LNCaP clone FGC (cell line): ENCODE measurements around the gene CCDC85B.

Experiments used
- DNase-seq: peaks from one replicate; pipeline ENCODE4 v3.0.0-alpha.2; 2011; ENCODE audit warnings: low read depth
- H3K4me3 ChIP-seq: 2 replicates; pipeline ENCODE4 v1.5.1; 2011; ENCODE audit warnings: mild to moderate bottlenecking, low read depth, low read length, control low read depth
- TF ChIP-seq, protein P1 (sequence below): IDR thresholded peaks from 2 replicates; pipeline ENCODE4 v1.5.1; 2012; ENCODE audit warnings: mild to moderate bottlenecking; ENCODE audit not compliant: control insufficient read depth, insufficient read depth; ENCODE audit errors: extremely low read depth

The CCDC85B gene

DNA sequence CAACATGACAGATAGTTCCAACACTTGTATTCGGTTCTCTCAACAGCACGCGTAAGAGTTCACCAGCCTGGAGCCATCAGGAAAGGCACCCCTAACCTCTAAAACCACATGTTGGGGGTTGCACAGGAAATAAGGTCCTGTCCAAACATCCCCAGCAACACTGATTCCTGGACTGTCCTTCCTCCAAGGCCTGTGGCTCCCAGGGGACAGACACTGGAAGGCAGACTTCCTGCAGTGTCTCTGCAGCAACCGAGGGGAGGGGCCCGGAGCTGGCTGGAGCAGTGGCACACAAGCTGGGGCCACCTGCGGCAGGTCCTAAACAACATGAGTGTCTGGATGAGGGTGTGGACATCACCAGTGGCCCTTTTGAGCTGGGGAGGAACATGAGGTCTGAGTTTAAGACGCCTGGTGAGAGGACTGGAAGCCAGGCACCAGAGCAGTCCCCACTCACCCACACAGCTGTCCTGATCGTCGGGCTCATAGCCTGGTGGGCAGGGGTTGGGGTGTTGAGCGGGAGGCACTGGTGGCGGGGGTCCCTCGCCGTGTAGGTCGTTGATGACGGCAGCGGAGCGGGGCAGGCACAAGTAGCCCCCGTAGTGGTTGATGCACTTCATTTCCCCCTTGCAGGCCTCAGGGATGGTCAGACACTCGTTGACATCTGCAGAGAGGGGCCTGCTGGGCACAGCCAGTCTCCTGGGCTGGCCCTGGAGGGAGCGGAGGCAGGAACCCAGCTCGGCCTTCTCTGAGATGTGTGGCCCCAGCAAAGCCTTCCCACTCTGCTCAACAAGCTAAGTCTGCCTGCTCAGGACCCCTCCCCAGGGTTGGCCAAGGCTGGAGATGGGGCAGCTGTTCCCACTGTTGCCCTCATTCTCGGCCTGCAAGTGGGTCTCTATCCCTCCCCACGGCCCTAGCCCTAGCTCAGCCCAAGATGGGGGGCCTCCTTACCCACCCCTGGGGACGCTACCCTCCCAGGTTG, 19.5 kb upstream of the CCDC85B start:
- no peak for DNase-seq
- TF ChIP-seq, protein P1, sequence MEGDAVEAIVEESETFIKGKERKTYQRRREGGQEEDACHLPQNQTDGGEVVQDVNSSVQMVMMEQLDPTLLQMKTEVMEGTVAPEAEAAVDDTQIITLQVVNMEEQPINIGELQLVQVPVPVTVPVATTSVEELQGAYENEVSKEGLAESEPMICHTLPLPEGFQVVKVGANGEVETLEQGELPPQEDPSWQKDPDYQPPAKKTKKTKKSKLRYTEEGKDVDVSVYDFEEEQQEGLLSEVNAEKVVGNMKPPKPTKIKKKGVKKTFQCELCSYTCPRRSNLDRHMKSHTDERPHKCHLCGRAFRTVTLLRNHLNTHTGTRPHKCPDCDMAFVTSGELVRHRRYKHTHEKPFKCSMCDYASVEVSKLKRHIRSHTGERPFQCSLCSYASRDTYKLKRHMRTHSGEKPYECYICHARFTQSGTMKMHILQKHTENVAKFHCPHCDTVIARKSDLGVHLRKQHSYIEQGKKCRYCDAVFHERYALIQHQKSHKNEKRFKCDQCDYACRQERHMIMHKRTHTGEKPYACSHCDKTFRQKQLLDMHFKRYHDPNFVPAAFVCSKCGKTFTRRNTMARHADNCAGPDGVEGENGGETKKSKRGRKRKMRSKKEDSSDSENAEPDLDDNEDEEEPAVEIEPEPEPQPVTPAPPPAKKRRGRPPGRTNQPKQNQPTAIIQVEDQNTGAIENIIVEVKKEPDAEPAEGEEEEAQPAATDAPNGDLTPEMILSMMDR, result no peak
- no peak overlapping the region for H3K4me3 ChIP-seq

DNA sequence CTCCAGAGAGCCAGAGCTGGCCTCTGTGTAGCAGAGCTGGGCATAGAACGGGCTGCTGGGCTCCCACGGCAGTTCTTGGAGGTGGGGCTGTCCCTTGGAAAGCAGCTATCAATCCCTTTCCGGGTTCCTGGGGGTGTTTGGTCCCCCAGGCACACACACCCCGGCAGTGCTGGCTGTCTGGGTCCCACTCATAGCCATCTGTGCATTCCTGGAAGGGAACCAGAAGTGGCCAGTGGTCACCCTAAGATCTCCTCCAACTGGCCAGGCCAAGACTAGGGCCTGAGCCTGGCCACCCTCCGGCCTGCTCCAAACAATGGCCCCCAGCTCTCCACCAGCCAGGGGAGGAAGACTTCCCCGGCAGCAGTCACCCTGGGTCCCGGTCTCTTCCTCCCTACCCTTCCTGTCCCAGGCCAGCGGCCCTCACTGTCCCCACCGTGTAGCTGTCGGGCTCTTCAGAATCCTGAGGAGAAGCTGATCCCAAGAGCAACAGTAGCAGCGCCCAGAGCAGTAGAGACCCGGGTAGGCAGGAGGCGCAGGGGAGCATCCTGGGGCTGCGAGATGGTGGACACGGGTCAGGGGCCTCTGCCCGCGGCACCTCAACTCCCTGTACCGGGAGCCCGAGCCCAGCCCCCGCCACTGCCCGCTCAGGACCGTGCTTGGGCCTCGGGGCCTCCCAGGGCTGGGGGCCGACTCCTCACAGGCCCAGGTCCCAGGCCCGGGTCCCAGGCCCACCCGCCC, 18.5 kb upstream of the CCDC85B start:
- TF ChIP-seq, protein P1, result no peak
- no peak overlapping the region for H3K4me3 ChIP-seq
- DNase-seq, result no peak

DNA sequence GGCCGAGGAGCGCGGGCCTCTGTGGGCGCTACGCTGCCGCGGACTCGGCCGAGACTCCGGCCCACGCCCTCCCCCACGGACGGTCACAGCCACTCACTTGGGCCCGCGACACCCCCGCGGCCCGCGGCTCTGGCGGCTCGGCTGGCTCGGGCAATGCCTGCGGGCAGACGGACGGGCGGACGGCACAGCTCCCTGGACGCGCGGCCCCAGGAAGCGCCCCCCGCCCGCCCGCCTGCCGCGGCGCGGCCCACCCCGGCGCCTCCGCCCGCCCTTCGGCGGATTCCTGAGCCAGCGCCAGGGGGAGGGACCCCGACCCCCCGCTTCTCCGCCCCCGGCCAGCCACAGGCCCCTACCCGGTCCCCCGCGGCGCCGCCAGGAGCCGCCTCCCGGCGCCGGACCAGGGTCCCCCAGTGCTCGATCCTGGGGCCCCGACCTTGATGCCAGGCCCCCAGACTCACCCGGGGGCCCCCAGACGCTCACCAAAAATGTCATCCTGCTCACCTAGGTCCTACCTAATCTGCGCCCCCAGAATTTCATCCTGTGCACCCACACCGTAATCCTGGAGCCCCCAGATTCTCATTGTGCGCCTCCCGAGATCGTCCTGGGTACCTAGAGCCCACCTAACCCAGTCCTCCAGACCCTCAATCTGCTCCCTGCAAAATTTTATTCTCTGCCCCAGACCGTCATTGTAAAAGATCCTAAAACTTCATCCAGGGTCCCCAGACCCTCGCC, 17.7 kb upstream of the CCDC85B start, which contains the start of gene EFEMP2:
TSS of gene EFEMP2 (minus strand) at position 215 of the 732 bp plus-strand sequence. CDS start 446 bp downstream, outside the sequence.
- peak within 1 kb of the TSS; percentile 52 for H3K4me3 ChIP-seq
- no peak for DNase-seq
- TF ChIP-seq, protein P1, result no peak

DNA sequence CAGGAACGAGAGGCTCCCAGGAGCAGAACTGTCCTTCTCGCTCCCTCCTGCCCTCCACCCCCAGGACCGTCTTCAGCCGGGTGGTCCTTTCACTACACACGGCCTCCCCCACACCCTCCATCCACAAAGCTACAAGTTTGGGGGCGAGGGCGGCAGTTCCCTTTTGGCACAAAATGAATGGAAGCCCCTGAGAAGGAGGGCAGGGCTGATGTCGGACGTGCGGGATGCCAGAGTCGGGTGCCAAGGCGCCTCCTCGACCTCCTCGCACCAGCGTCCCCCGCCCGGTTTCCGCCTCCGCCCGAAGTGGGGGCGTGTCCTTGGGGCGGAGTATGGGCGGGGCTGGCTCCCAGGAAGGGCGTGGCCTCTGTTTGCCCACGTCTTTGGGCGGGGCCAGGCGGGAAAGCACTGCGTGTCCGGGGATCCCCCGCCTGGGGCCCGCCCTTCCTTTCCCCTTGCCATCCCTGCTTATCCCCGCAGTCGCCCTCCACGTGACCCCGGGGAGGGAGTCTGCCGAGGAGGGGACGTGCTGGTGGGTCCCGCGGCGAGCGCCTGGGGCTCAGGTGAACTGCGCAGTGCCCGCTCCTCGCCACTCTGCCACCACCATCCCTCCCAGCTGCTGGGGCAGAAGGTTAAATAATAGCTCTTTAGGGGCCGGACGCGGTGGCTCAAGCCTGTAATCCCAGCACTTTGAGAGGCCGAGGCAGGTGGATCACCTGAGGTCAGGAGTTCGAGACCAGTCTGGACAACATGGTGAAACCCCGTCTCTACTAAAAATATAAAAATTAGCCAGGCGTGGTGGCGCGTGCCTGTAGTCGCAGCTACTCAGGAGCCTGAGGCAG, 16.9 kb upstream of the CCDC85B start:
- TF ChIP-seq, protein P1, result no peak
- H3K4me3 ChIP-seq, result peak overlapping the region; percentile 52
- no peak for DNase-seq

DNA sequence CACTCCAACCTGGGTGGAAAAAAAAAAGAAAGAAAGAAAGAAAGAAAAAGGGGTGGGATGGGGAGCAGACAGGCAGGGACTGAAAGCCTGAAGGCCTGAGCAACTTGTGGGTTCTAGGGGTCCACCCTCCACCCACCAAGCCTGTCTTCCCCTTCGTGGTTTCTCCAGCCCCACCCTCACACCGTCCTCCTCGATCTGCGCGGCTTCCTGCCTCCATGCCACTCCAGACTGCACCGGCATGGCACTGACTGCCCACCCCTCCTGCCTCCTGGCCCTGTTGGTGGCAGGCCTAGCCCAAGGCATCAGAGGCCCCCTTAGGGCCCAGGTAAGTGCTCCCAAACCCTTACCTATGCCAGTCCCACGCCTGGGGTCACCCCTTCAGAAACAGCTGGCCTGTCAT, 10.9 kb upstream of the CCDC85B start, which contains the start of gene CTSW:
TSS of gene CTSW (plus strand) at position 221 of the 400 bp plus-strand sequence. CDS start at position 239, 18 bp downstream.
- H3K4me3 ChIP-seq, result no peak within 1 kb of the TSS
- no peak for DNase-seq
- TF ChIP-seq, protein P1, result no peak
